ENCODE data around the gene RPL15.

RPL15 gene

GRCh38 chr3:23960649-23961048 is 43.7 kb downstream of the RPL15 start:
- DNase-seq (ENCODE audit: low read depth in 2 of 2, low spot score in 1 of 2), result no peak

GRCh38 chr3:23961066-23961465 is 44.1 kb downstream of the RPL15 start:
- DNase-seq (ENCODE audit: low read depth in 2 of 2, low spot score in 1 of 2), result no peak

GRCh38 chr3:23961913-23962312 is 45.0 kb downstream of the RPL15 start:
- no peak for DNase-seq (ENCODE audit: low read depth in 2 of 2, low spot score in 1 of 2)

- no peak for DNase-seq (ENCODE audit: low read depth in 2 of 2, low spot score in 1 of 2)
Measured at GRCh38 chr3:23964537-23965235, 47.8 kb downstream of the RPL15 start.

GRCh38 chr3:23966328-23966727 is 49.4 kb downstream of the RPL15 start:
- no peak for DNase-seq (ENCODE audit: low read depth in 2 of 2, low spot score in 1 of 2)

GRCh38 chr3:23968463-23969184 is 51.7 kb downstream of the RPL15 start:
- no peak for DNase-seq (ENCODE audit: low read depth in 2 of 2, low spot score in 1 of 2)

- no peak for DNase-seq (ENCODE audit: low read depth in 2 of 2, low spot score in 1 of 2)
Measured at GRCh38 chr3:23969393-23969792, 52.5 kb downstream of the RPL15 start.

Data from stimulated activated CD8-positive, alpha-beta memory T cell treated with anti-CD3 and anti-CD28 coated beads, Interleukin-4, amount 100 ng/mL, for 1 hour (primary cell).